OCI-LY3 (cell line): ENCODE results near the gene NCCRP1.

Experiments
- H2AFZ ChIP-seq: fragments of 200-600, 300-600 bp; shearing (Covaris generic); 2 replicates; pipeline ENCODE4 v1.6.0; 2014; ENCODE audit warnings: antibody characterized with exemption, low read depth, low read length
- H3K27ac ChIP-seq: fragments of 200-600, 300-600 bp; sonication (generic); 2 replicates; pipeline ENCODE4 v1.5.1; 2014; ENCODE audit warnings: mild to moderate bottlenecking, low read length, moderate library complexity, mixed read lengths
- H3K27me3 ChIP-seq: fragments of 200-600, 300-600 bp; sonication (generic); 2 replicates; pipeline ENCODE4 v1.6.1; 2014; ENCODE audit warnings: low read depth, low read length, mixed read lengths
- H3K36me3 ChIP-seq: fragments of 200-600, 300-600 bp; sonication (generic); replicated peaks from 2 replicates; pipeline ENCODE3; 2014; ENCODE audit warnings: low read depth, low read length, mixed read lengths
- H3K4me1 ChIP-seq: fragments of 300-600, 200-600 bp; sonication (generic); 2 replicates; pipeline ENCODE4 v1.6.1; 2014; ENCODE audit warnings: low read length, mixed read lengths
- H3K4me2 ChIP-seq: fragments of 200-600, 300-600 bp; sonication (generic); 2 replicates; pipeline ENCODE4 v1.6.1; 2014; ENCODE audit warnings: low read length, mixed read lengths
- H3K4me3 ChIP-seq: fragments of 300-600, 200-600 bp; sonication (generic); 2 replicates; pipeline ENCODE4 v1.5.1; 2014; ENCODE audit warnings: antibody characterized with exemption, mild to moderate bottlenecking, low read length, moderate library complexity
- H3K79me2 ChIP-seq: fragments of 300-600, 200-600 bp; shearing (Covaris generic); 2 replicates; pipeline ENCODE4 v1.6.1; 2014; ENCODE audit warnings: mild to moderate bottlenecking, low read length, mixed read lengths
- H3K9ac ChIP-seq: fragments of 300-600, 200-600 bp; shearing (Covaris generic); 2 replicates; pipeline ENCODE4 v1.6.0; 2014; ENCODE audit warnings: mild to moderate bottlenecking, low read length, moderate library complexity
- H3K9me3 ChIP-seq: fragments of 200-600, 300-600 bp; shearing (Covaris generic); 2 replicates; pipeline ENCODE4 v1.6.1; 2014; ENCODE audit warnings: low read length, mixed read lengths; ENCODE audit not compliant: insufficient read depth
- H4K20me1 ChIP-seq: fragments of 200-600, 300-600 bp; sonication (generic); 2 replicates; pipeline ENCODE4 v1.6.1; 2016; ENCODE audit warnings: low read length, mixed read lengths; ENCODE audit not compliant: insufficient read depth
- CTCF ChIP-seq: fragments of 200-600, 300-600 bp; sonication (generic); IDR thresholded peaks from 2 replicates; pipeline ENCODE4 v1.5.1; 2014; ENCODE audit warnings: antibody characterized with exemption, low read length, low read depth
- EZH2phosphoT487 ChIP-seq: fragments of 200-600 bp; shearing (Covaris generic); IDR thresholded peaks from 2 replicates; pipeline ENCODE4 v1.6.1; 2018; ENCODE audit warnings: antibody characterized with exemption, mixed run types, low read depth

The NCCRP1 gene

DNA sequence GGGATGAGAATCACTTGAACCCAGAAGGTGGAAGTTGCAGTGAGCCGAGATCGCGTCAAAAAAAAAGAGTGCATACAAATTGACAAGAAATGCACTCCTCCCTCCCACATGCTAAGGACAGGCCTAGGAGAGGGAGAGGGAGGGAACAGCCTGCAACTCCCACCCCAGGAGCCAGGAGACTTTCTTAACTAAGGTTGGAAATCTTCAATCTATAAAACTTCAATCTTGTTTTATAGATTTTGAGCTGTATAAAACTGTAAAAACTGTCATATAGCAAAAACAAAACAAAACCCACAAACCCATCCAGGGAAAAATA is 8.6 kb downstream of the NCCRP1 start:
- Histone ChIP-seq H3K4me3 (no peak overlapping the region), H3K4me2 (no peak overlapping the region), H4K20me1 (no peaks in the 10 kb centered on the region), H3K27me3 (peaks cover 4% of the 10 kb centered on the region; the same call in 1 of the 2 replicates), H3K9me3 (no peaks in the 10 kb centered on the region), H2AFZ (no peak overlapping the region), H3K27ac (no peak overlapping the region), H3K36me3 (no peaks in the 10 kb centered on the region), H3K79me2 (no peaks in the 10 kb centered on the region), H3K9ac (no peak overlapping the region), H3K4me1 (no peaks in the 10 kb centered on the region)
- TF ChIP-seq EZH2phosphoT487 (no peak), CTCF (no peak)

- no peak overlapping the region for H3K4me2 ChIP-seq
- no peaks in the 10 kb centered on the region for H3K36me3 ChIP-seq
- H2AFZ ChIP-seq: no peak overlapping the region
- H3K4me1 ChIP-seq: no peaks in the 10 kb centered on the region
- H3K9me3 ChIP-seq: no peaks in the 10 kb centered on the region
- H3K27ac ChIP-seq: no peak overlapping the region
- H4K20me1 ChIP-seq: no peaks in the 10 kb centered on the region
- H3K9ac ChIP-seq: no peak overlapping the region
- TF ChIP-seq CTCF (no peak), EZH2phosphoT487 (no peak)
- peaks cover 4% of the 10 kb centered on the region; the same call in 1 of the 2 replicates for H3K27me3 ChIP-seq
- no peaks in the 10 kb centered on the region for H3K79me2 ChIP-seq
- no peak overlapping the region for H3K4me3 ChIP-seq
Measured at GRCh38 chr19:39206122-39206521, 9.4 kb downstream of the NCCRP1 start.

DNA sequence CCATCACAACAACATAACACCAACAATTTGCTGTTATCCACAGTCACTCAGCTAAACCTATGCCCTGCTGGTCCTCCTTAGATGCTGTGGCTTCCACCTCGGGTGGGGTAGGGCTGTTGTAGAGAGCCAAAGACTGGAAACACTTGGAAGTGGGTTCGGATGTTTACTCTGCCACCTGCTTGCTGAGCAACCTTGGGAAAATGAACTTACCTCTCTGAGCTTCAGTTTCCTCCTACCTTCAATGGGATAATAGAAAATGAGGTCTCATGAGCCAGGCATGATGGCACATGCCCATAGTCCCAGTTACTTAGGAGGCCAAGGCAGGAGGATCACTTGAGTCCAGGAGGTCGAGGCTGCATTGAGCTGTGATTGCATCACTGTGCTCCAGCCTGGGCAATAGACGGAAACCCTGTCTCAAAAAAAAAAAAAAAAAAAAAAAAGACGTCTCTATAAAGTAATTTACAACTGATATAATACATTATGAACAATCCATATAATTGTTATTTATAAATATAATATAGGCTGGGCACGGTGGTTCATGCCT is 10.6 kb downstream of the NCCRP1 start:
- Histone ChIP-seq H3K27me3 (peaks cover 4% of the 10 kb centered on the region; the same call in 1 of the 2 replicates), H3K79me2 (no peaks in the 10 kb centered on the region), H4K20me1 (no peaks in the 10 kb centered on the region), H3K4me2 (no peak overlapping the region), H3K27ac (no peak overlapping the region), H3K36me3 (no peaks in the 10 kb centered on the region), H3K4me3 (no peak overlapping the region), H3K4me1 (no peaks in the 10 kb centered on the region), H2AFZ (no peak overlapping the region), H3K9ac (no peak overlapping the region), H3K9me3 (no peaks in the 10 kb centered on the region)
- TF ChIP-seq CTCF (no peak), EZH2phosphoT487 (no peak)

- TF ChIP-seq CTCF (no peak), EZH2phosphoT487 (no peak)
- Histone ChIP-seq H3K9ac (no peak overlapping the region), H3K36me3 (no peaks in the 10 kb centered on the region), H3K4me3 (no peak overlapping the region), H3K27ac (no peak overlapping the region), H3K4me1 (no peaks in the 10 kb centered on the region), H3K79me2 (no peaks in the 10 kb centered on the region), H3K4me2 (no peak overlapping the region), H2AFZ (no peak overlapping the region), H3K27me3 (peaks cover 4% of the 10 kb centered on the region; the same call in 1 of the 2 replicates), H4K20me1 (no peaks in the 10 kb centered on the region), H3K9me3 (no peaks in the 10 kb centered on the region)
Measured at GRCh38 chr19:39208175-39208795, 11.5 kb downstream of the NCCRP1 start.
